GM23338 (cell line): ENCODE measurements around the gene ESR1. TPM values are rescaled to one million over a fixed set of nuclear protein-coding genes. Genes with fewer than 3 reads are reported as not detected.

ENCODE experiments used
- ATAC-seq: fragments of 200-7000 bp; cut with Tn5 transposase; 3 replicates; pipeline ENCODE4 v1.9.1; 2020
- DNase-seq: peaks from one replicate; pipeline ENCODE4 v3.0.0-alpha.2; 2015; ENCODE audit warnings: low spot score
- H2AFZ ChIP-seq: fragments of 200-600 bp; sonication (generic); 2 replicates; pipeline ENCODE4 v1.8.0; 2016; ENCODE audit warnings: antibody characterized with exemption, mild to moderate bottlenecking, moderate library complexity
- H3F3A ChIP-seq: fragments of 200-600 bp; sonication (generic); replicated peaks from 2 replicates; pipeline ENCODE4 v1.8.0; 2017; ENCODE audit warnings: antibody characterized with exemption, mixed run types, low read depth
- H3K27ac ChIP-seq: fragments of 200-600 bp; sonication (generic); 2 replicates; pipeline ENCODE4 v1.6.1; 2016; ENCODE audit warnings: low read depth
- H3K27me3 ChIP-seq: fragments of 200-600 bp; sonication (generic); 2 replicates; pipeline ENCODE4 v1.8.0; 2016; ENCODE audit warnings: mild to moderate bottlenecking, mixed run types, moderate library complexity; ENCODE audit not compliant: insufficient read depth
- H3K36me3 ChIP-seq: fragments of 200-600 bp; sonication (generic); 2 replicates; pipeline ENCODE4 v1.8.0; 2016; ENCODE audit warnings: mild to moderate bottlenecking; ENCODE audit not compliant: insufficient read depth
- H3K4me1 ChIP-seq: fragments of 200-600 bp; sonication (generic); 2 replicates; pipeline ENCODE4 v1.8.0; 2016; ENCODE audit warnings: mild to moderate bottlenecking, moderate library complexity; ENCODE audit not compliant: insufficient read depth
- H3K4me2 ChIP-seq: fragments of 200-600 bp; sonication (generic); 2 replicates; pipeline ENCODE4 v1.7.1; 2017; ENCODE audit warnings: mixed run types
- H3K4me3 ChIP-seq: fragments of 200-600 bp; sonication (generic); 2 replicates; pipeline ENCODE4 v1.6.1; 2016; ENCODE audit warnings: mixed run types
- H3K79me2 ChIP-seq: fragments of 200-600 bp; sonication (generic); replicated peaks from 2 replicates; pipeline ENCODE4 v1.8.0; 2017; ENCODE audit warnings: mild to moderate bottlenecking; ENCODE audit not compliant: insufficient read depth
- H3K9me2 ChIP-seq: fragments of 200-600 bp; sonication (generic); 2 replicates; pipeline ENCODE4 v1.8.0; 2017; ENCODE audit not compliant: insufficient read depth
- H4K20me1 ChIP-seq: fragments of 200-600 bp; sonication (generic); replicated peaks from 2 replicates; pipeline ENCODE4 v1.8.0; 2017; ENCODE audit warnings: mild to moderate bottlenecking; ENCODE audit not compliant: insufficient read depth
- H3K27ac Mint-ChIP-seq: 2 replicates; pipeline ENCODE4 v1.8.0; 2020; ENCODE audit warnings: inconsistent platforms, mild to moderate bottlenecking, moderate library complexity, mixed read lengths
- H3K27me3 Mint-ChIP-seq: 3 replicates; pipeline ENCODE4 v1.8.0; 2022; ENCODE audit warnings: low read depth, mild to moderate bottlenecking, moderate library complexity, mixed read lengths, inconsistent platforms; ENCODE audit not compliant: insufficient read depth, poor library complexity
- H3K36me3 Mint-ChIP-seq: 3 replicates; pipeline ENCODE4 v1.8.0; 2021; ENCODE audit warnings: low read depth, mild to moderate bottlenecking, inconsistent platforms, moderate library complexity, mixed read lengths
- H3K4me1 Mint-ChIP-seq: 3 replicates; pipeline ENCODE4 v1.8.0; 2020; ENCODE audit warnings: mild to moderate bottlenecking, inconsistent platforms, mixed read lengths
- H3K4me3 Mint-ChIP-seq: 3 replicates; pipeline ENCODE4 v1.8.0; 2021; ENCODE audit warnings: moderate library complexity, mild to moderate bottlenecking, inconsistent platforms, mixed read lengths
- H3K9me3 Mint-ChIP-seq: 3 replicates; pipeline ENCODE4 v1.8.0; 2020; ENCODE audit warnings: moderate library complexity, mild to moderate bottlenecking, inconsistent platforms, mixed read lengths
- EZH2 ChIP-seq: fragments of 200-600 bp; sonication (generic); IDR thresholded peaks from one replicate; pipeline ENCODE4 v1.8.0; 2017; ENCODE audit warnings: antibody characterized with exemption, mild to moderate bottlenecking, low read depth; ENCODE audit not compliant: unreplicated experiment
- EZH2phosphoT487 ChIP-seq: fragments of 200-600 bp; sonication (generic); IDR thresholded peaks from one replicate; pipeline ENCODE4 v1.8.1; 2018; ENCODE audit warnings: antibody characterized with exemption; ENCODE audit not compliant: unreplicated experiment
- NANOG ChIP-seq: IDR thresholded peaks from 2 replicates; pipeline ENCODE4 v1.6.1; 2016; ENCODE audit warnings: antibody characterized with exemption, borderline replicate concordance
- STAT1 ChIP-seq: IDR thresholded peaks from one replicate; pipeline ENCODE4 v1.6.1; 2016; ENCODE audit warnings: antibody characterized with exemption; ENCODE audit not compliant: unreplicated experiment
- ZNF114 ChIP-seq: fragments of 250-450 bp; sonication (Bioruptor Pico); IDR thresholded peaks from 2 replicates; pipeline ENCODE4 v1.5.0; 2020; ENCODE audit warnings: mild to moderate bottlenecking, moderate library complexity
- ZNF331 ChIP-seq: fragments of 250-450 bp; sonication (Bioruptor Pico); IDR thresholded peaks from 2 replicates; pipeline ENCODE4 v1.5.0; 2020; ENCODE audit warnings: low read depth, mild to moderate bottlenecking, moderate library complexity
- polyA plus RNA-seq: library from polyadenylated mRNA; unstranded; fragments of >200 nt; fragmentation: Nextera tagmentation; extraction: Ambion mirVana; gene quantifications from 2 replicates; pipeline ENCODE4 v1.2.1, GENCODE V29; 2016
- total RNA-seq: library from RNA; depleted of rRNA; stranded (reverse); fragments of >200 nt; shearing (Covaris generic); gene quantifications from 2 replicates; pipeline ENCODE4 v1.2.3, GENCODE V29; 2014
- TF ChIP-seq, protein P1 (sequence below), 2 experiments: fragments of 200-600 bp in 1 of 2; sonication (generic) in 1 of 2; conservative IDR thresholded peaks; 2 replicates each; pipeline versions ENCODE4 v1.5.1 to v1.6.1; 2016 to 2017; ENCODE audit warnings: antibody characterized with exemption in 2 of 2, low read depth in 2 of 2, mild to moderate bottlenecking in 2 of 2, moderate library complexity in 1 of 2
- TF ChIP-seq, protein P2 (sequence below): IDR thresholded peaks from one replicate; pipeline ENCODE4 v1.6.1; 2018; ENCODE audit warnings: antibody characterized with exemption; ENCODE audit not compliant: unreplicated experiment
- TF ChIP-seq, protein P3 (sequence below): IDR thresholded peaks from 2 replicates; pipeline ENCODE4 v1.6.1; 2016; ENCODE audit warnings: antibody characterized with exemption

Gene ESR1
- total and polyA plus RNA-seq, 2 experiments from 2014 or later = 0.94 TPM; not detected in 1

DNA sequence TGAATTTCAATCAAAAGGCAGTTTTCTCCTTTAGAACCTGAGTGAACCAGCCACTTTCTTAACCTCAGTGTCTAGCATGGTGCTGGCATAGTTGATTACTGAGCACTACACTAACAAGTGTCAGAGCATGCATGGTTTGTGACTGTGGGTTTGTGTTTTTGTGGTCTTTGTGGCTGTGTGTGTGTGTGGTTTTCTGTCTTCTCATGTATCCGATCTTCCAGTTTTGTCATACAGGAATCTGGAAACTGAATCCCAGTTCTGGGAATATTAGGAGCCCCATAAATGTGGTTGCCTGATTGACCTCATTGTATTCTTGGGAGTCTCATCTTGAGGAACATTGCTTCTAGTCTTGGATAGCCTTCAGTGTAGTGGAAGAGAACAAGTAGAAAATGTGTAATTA lies 73.7 kb downstream of the ESR1 start:
- no peaks in the 10 kb centered on the region for H3K36me3 ChIP-seq
- TF ChIP-seq, protein P1, sequence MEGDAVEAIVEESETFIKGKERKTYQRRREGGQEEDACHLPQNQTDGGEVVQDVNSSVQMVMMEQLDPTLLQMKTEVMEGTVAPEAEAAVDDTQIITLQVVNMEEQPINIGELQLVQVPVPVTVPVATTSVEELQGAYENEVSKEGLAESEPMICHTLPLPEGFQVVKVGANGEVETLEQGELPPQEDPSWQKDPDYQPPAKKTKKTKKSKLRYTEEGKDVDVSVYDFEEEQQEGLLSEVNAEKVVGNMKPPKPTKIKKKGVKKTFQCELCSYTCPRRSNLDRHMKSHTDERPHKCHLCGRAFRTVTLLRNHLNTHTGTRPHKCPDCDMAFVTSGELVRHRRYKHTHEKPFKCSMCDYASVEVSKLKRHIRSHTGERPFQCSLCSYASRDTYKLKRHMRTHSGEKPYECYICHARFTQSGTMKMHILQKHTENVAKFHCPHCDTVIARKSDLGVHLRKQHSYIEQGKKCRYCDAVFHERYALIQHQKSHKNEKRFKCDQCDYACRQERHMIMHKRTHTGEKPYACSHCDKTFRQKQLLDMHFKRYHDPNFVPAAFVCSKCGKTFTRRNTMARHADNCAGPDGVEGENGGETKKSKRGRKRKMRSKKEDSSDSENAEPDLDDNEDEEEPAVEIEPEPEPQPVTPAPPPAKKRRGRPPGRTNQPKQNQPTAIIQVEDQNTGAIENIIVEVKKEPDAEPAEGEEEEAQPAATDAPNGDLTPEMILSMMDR (conservative IDR thresholded peaks at IDR 0.05; ENCODE audit: low read depth in 2 of 2) = no peak
- TF ChIP-seq, protein P2, sequence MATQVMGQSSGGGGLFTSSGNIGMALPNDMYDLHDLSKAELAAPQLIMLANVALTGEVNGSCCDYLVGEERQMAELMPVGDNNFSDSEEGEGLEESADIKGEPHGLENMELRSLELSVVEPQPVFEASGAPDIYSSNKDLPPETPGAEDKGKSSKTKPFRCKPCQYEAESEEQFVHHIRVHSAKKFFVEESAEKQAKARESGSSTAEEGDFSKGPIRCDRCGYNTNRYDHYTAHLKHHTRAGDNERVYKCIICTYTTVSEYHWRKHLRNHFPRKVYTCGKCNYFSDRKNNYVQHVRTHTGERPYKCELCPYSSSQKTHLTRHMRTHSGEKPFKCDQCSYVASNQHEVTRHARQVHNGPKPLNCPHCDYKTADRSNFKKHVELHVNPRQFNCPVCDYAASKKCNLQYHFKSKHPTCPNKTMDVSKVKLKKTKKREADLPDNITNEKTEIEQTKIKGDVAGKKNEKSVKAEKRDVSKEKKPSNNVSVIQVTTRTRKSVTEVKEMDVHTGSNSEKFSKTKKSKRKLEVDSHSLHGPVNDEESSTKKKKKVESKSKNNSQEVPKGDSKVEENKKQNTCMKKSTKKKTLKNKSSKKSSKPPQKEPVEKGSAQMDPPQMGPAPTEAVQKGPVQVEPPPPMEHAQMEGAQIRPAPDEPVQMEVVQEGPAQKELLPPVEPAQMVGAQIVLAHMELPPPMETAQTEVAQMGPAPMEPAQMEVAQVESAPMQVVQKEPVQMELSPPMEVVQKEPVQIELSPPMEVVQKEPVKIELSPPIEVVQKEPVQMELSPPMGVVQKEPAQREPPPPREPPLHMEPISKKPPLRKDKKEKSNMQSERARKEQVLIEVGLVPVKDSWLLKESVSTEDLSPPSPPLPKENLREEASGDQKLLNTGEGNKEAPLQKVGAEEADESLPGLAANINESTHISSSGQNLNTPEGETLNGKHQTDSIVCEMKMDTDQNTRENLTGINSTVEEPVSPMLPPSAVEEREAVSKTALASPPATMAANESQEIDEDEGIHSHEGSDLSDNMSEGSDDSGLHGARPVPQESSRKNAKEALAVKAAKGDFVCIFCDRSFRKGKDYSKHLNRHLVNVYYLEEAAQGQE = no peak
- TF ChIP-seq ZNF114 (CRISPR knock-in tag) = no peak
- no peak for TF ChIP-seq EZH2
- no peak for TF ChIP-seq EZH2phosphoT487
- no peak for TF ChIP-seq STAT1
- TF ChIP-seq, protein P3, sequence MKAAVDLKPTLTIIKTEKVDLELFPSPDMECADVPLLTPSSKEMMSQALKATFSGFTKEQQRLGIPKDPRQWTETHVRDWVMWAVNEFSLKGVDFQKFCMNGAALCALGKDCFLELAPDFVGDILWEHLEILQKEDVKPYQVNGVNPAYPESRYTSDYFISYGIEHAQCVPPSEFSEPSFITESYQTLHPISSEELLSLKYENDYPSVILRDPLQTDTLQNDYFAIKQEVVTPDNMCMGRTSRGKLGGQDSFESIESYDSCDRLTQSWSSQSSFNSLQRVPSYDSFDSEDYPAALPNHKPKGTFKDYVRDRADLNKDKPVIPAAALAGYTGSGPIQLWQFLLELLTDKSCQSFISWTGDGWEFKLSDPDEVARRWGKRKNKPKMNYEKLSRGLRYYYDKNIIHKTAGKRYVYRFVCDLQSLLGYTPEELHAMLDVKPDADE = no peak
- H3K4me2 ChIP-seq = no peak overlapping the region
- ATAC-seq = no peak
- no peak overlapping the region for H2AFZ ChIP-seq
- no peaks in the 10 kb centered on the region for H3K27me3 Mint-ChIP-seq
- H3K9me3 Mint-ChIP-seq = no peaks in the 10 kb centered on the region
- H3K9me2 ChIP-seq = no peaks in the 10 kb centered on the region
- H3K27ac Mint-ChIP-seq = no peak overlapping the region
- H3K4me3 ChIP-seq = no peak overlapping the region
- H4K20me1 ChIP-seq = no peaks in the 10 kb centered on the region
- H3K4me1 Mint-ChIP-seq = no peaks in the 10 kb centered on the region
- no peaks in the 10 kb centered on the region for H3F3A ChIP-seq
- no peaks in the 10 kb centered on the region for H3K79me2 ChIP-seq
- no peak for DNase-seq
- H3K27ac ChIP-seq = no peak overlapping the region
- no peaks in the 10 kb centered on the region for H3K36me3 Mint-ChIP-seq
- no peaks in the 10 kb centered on the region for H3K27me3 ChIP-seq
- H3K4me3 Mint-ChIP-seq = no peak overlapping the region
- H3K4me1 ChIP-seq = no peaks in the 10 kb centered on the region

DNA sequence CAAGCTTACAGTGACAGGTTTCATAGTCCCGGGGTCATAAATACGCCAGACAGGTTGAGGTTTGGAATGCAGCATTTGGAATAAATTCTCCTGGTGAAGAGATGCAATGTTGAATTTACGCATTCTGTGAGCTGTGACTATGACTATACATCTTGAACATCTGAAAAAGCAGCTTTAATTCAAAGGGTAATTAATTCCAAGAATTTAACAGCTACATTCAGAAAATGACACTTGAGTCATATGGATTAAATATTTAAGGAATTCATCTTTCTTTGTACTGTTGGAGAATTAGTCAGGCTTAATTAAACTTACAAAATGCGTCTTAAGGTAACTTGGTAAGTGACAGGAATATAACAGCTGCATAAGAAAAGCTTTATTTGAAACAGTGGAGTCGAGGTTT lies 74.7 kb downstream of the ESR1 start:
- no peaks in the 10 kb centered on the region for H3K36me3 Mint-ChIP-seq
- Histone ChIP-seq H3K27me3 (no peaks in the 10 kb centered on the region), H3K79me2 (no peaks in the 10 kb centered on the region), H3K4me2 (no peak overlapping the region), H3K4me3 (no peak overlapping the region), H3K27ac (no peak overlapping the region), H2AFZ (no peak overlapping the region), H3F3A (no peaks in the 10 kb centered on the region), H3K9me2 (no peaks in the 10 kb centered on the region), H3K36me3 (no peaks in the 10 kb centered on the region), H4K20me1 (no peaks in the 10 kb centered on the region), H3K4me1 (no peaks in the 10 kb centered on the region)
- ATAC-seq (no peak), DNase-seq (no peak)
- no peak overlapping the region for H3K4me3 Mint-ChIP-seq
- H3K4me1 Mint-ChIP-seq = no peaks in the 10 kb centered on the region
- H3K27me3 Mint-ChIP-seq = no peaks in the 10 kb centered on the region
- no peaks in the 10 kb centered on the region for H3K9me3 Mint-ChIP-seq
- H3K27ac Mint-ChIP-seq = no peak overlapping the region
- TF ChIP-seq ZNF331 (CRISPR knock-in tag) = no peak
- no peak for TF ChIP-seq EZH2phosphoT487
- TF ChIP-seq, protein P1 (conservative IDR thresholded peaks at IDR 0.05; ENCODE audit: low read depth in 2 of 2) = no peak
- TF ChIP-seq, protein P3 = no peak
- TF ChIP-seq, protein P2 = no peak
- TF ChIP-seq EZH2 = no peak
- no peak for TF ChIP-seq NANOG
